Caco-2 (cell line): ENCODE data around the gene NINJ1. TPM values are rescaled to one million over a fixed set of nuclear protein-coding genes. Genes with fewer than 3 reads are reported as not detected.

Experiments used
- BruUV-seq: library from RNA; stranded (reverse); fragments of 400-500 nt; replicated peaks from 2 replicates; lab custom pipeline; 2021; lab: Mats Ljungman, UMichigan
- CTCF ChIA-PET: fragments of 300-600 bp; sonication (Branson Sonifier 250); formaldehyde crosslinking; loops from one replicate; lab custom pipeline; 2022; ENCODE audit warnings: antibody characterized with exemption; lab: Charles Lee
- POLR2A ChIA-PET: fragments of 300-600 bp; sonication (Branson Sonifier 250); formaldehyde crosslinking; loops from one replicate; lab custom pipeline; 2022; ENCODE audit warnings: antibody characterized with exemption; lab: Charles Lee
- DNase-seq, 2 experiments: peaks; one replicate each; pipeline versions ENCODE4 v3.0.0 to v3.0.0-alpha.2; 2020 to 2022
- H3K27me3 ChIP-seq: replicated peaks from 2 replicates; pipeline ENCODE4 v1.6.0; 2011; ENCODE audit warnings: low read length; ENCODE audit not compliant: control insufficient read depth, insufficient read depth
- H3K36me3 ChIP-seq: 2 replicates; pipeline ENCODE4 v1.5.1; 2011; ENCODE audit warnings: low read length; ENCODE audit not compliant: control insufficient read depth, insufficient read depth
- H3K4me1 ChIP-seq: fragments of 250-450 bp; sonication (Bioruptor Pico); 2 replicates; pipeline ENCODE4 v1.5.1; 2020; ENCODE audit warnings: mild to moderate bottlenecking
- H3K4me3 ChIP-seq: 2 replicates; pipeline ENCODE4 v1.5.1; 2011; ENCODE audit warnings: low read depth, mild to moderate bottlenecking, control low read depth, low read length
- H3K9me3 ChIP-seq: fragments of 250-450 bp; sonication (Bioruptor Pico); 2 replicates; pipeline ENCODE4 v1.5.1; 2020; ENCODE audit warnings: mild to moderate bottlenecking, moderate library complexity
- H3K27ac Mint-ChIP-seq: one replicate; pipeline ENCODE4 v1.8.0; 2022; ENCODE audit warnings: mixed read lengths; ENCODE audit not compliant: unreplicated experiment
- H3K27me3 Mint-ChIP-seq: one replicate; pipeline ENCODE4 v1.8.0; 2022; ENCODE audit warnings: mixed read lengths; ENCODE audit not compliant: insufficient read depth, unreplicated experiment
- H3K36me3 Mint-ChIP-seq: one replicate; pipeline ENCODE4 v1.8.0; 2022; ENCODE audit warnings: mild to moderate bottlenecking, mixed read lengths; ENCODE audit not compliant: insufficient read depth, unreplicated experiment
- H3K4me1 Mint-ChIP-seq: one replicate; pipeline ENCODE4 v1.8.0; 2022; ENCODE audit warnings: low read depth, mixed read lengths; ENCODE audit not compliant: unreplicated experiment
- H3K4me3 Mint-ChIP-seq: one replicate; pipeline ENCODE4 v1.8.0; 2022; ENCODE audit warnings: mild to moderate bottlenecking, moderate library complexity, mixed read lengths; ENCODE audit not compliant: unreplicated experiment
- H3K9me3 Mint-ChIP-seq: one replicate; pipeline ENCODE4 v1.8.0; 2022; ENCODE audit warnings: mixed read lengths; ENCODE audit not compliant: unreplicated experiment
- intact Hi-C: fragments of 100-400 bp; cut with micrococcal nuclease; formaldehyde crosslinking; loops from one replicate; pipeline ENCODE4 v1.10.0; 2022; ENCODE audit not compliant: unreplicated experiment
- total RNA-seq: library from RNA; stranded (reverse); gene quantifications from 2 replicates; pipeline ENCODE4 v1.2.3, GENCODE V29; 2022
- TF ChIP-seq, protein P1 (sequence below), 2 experiments: fragments of 200-600 bp in 1 of 2; IDR thresholded peaks; 1 replicate in 1 of 2; 2 replicates in 1 of 2; pipeline versions ENCODE4 v1.5.1 to v1.8.0; 2011 to 2022; ENCODE audit warnings: antibody characterized with exemption in 1 of 2, control low read depth in 1 of 2, inconsistent platforms in 1 of 2, low read depth in 1 of 2, low read length in 1 of 2, mild to moderate bottlenecking in 1 of 2, moderate library complexity in 1 of 2; ENCODE audit not compliant: insufficient read depth in 1 of 2, severe bottlenecking in 1 of 2, unreplicated experiment in 1 of 2

NINJ1 gene
- total RNA-seq, 1 experiment from 2014 or later = 35.6 TPM

DNA sequence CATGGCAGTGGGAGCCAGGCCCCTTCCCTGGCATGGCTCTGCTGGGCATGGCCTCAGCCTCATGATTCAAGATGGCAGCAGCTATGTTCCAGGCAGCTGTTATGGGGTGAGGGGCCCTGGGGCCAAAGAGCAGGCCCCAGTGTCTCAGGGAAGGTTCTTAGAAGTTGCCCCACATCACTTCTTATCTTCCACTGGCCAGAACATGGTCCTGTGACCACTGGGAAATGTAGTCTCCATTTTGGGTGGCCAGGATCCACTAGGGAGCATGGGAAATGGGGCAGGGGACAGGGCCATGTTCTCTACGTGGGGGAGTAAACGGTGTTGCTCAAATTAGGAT lies 57.3 kb downstream of the NINJ1 start:
- TF ChIP-seq, protein P1, sequence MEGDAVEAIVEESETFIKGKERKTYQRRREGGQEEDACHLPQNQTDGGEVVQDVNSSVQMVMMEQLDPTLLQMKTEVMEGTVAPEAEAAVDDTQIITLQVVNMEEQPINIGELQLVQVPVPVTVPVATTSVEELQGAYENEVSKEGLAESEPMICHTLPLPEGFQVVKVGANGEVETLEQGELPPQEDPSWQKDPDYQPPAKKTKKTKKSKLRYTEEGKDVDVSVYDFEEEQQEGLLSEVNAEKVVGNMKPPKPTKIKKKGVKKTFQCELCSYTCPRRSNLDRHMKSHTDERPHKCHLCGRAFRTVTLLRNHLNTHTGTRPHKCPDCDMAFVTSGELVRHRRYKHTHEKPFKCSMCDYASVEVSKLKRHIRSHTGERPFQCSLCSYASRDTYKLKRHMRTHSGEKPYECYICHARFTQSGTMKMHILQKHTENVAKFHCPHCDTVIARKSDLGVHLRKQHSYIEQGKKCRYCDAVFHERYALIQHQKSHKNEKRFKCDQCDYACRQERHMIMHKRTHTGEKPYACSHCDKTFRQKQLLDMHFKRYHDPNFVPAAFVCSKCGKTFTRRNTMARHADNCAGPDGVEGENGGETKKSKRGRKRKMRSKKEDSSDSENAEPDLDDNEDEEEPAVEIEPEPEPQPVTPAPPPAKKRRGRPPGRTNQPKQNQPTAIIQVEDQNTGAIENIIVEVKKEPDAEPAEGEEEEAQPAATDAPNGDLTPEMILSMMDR (IDR thresholded peaks at IDR 0.05; ENCODE audit: insufficient read depth in 1 of 2, low read depth in 1 of 2, low read length in 1 of 2, severe bottlenecking in 1 of 2, unreplicated experiment in 1 of 2) = no peak
- ChIA-PET POLR2A (no interaction called here), CTCF (no interaction called here)
- no peaks in the 10 kb centered on the region for H3K36me3 Mint-ChIP-seq
- DNase-seq = no peak
- H3K9me3 ChIP-seq = no peaks in the 10 kb centered on the region
- no peaks in the 10 kb centered on the region for H3K36me3 ChIP-seq
- no peak overlapping the region for H3K4me3 ChIP-seq
- no peaks in the 10 kb centered on the region for H3K4me1 Mint-ChIP-seq
- no peaks in the 10 kb centered on the region for H3K27me3 Mint-ChIP-seq
- no peaks in the 10 kb centered on the region for H3K9me3 Mint-ChIP-seq
- no peaks in the 10 kb centered on the region for H3K27me3 ChIP-seq
- no peak overlapping the region for H3K4me3 Mint-ChIP-seq
- intact Hi-C loops = no loop called here
- H3K27ac Mint-ChIP-seq = no peak overlapping the region
- BruUV-seq = no TSS peak
- H3K4me1 ChIP-seq = no peaks in the 10 kb centered on the region

- H3K4me3 Mint-ChIP-seq = no peak overlapping the region
- POLR2A ChIA-PET = no interaction called here
- H3K27me3 Mint-ChIP-seq = no peaks in the 10 kb centered on the region
- Histone ChIP-seq H3K4me1 (no peaks in the 10 kb centered on the region), H3K27me3 (no peaks in the 10 kb centered on the region), H3K4me3 (no peak overlapping the region), H3K36me3 (no peaks in the 10 kb centered on the region), H3K9me3 (no peaks in the 10 kb centered on the region)
- no TSS peak for BruUV-seq
- H3K36me3 Mint-ChIP-seq = no peaks in the 10 kb centered on the region
- no peaks in the 10 kb centered on the region for H3K4me1 Mint-ChIP-seq
- CTCF ChIA-PET = no interaction called here
- no peaks in the 10 kb centered on the region for H3K9me3 Mint-ChIP-seq
- TF ChIP-seq, protein P1 (IDR thresholded peaks at IDR 0.05; ENCODE audit: insufficient read depth in 1 of 2, low read depth in 1 of 2, low read length in 1 of 2, severe bottlenecking in 1 of 2, unreplicated experiment in 1 of 2) = no peak
- intact Hi-C loops = no loop called here
- H3K27ac Mint-ChIP-seq = no peak overlapping the region
- no peak for DNase-seq
Measured at GRCh38 chr9:93076101-93076791, 57.8 kb downstream of the NINJ1 start.

- no peaks in the 10 kb centered on the region for H3K27me3 Mint-ChIP-seq
- CTCF ChIA-PET = no interaction called here
Measured at GRCh38 chr9:93072383-93072795, 61.7 kb downstream of the NINJ1 start.

More at GRCh38 chr9:93072383-93072795, 61.7 kb downstream of the NINJ1 start:
- POLR2A ChIA-PET = no interaction called here
- no peak for DNase-seq
- H3K4me3 ChIP-seq = no peak overlapping the region
- Mint-ChIP-seq H3K36me3 (no peaks in the 10 kb centered on the region), H3K4me1 (no peaks in the 10 kb centered on the region), H3K9me3 (no peaks in the 10 kb centered on the region), H3K4me3 (no peak overlapping the region), H3K27ac (no peak overlapping the region)
- no peaks in the 10 kb centered on the region for H3K36me3 ChIP-seq
- H3K27me3 ChIP-seq = no peaks in the 10 kb centered on the region
- H3K4me1 ChIP-seq = no peaks in the 10 kb centered on the region
- TF ChIP-seq, protein P1 (IDR thresholded peaks at IDR 0.05; ENCODE audit: insufficient read depth in 1 of 2, low read depth in 1 of 2, low read length in 1 of 2, severe bottlenecking in 1 of 2, unreplicated experiment in 1 of 2) = no peak
- intact Hi-C loops = no loop called here
- no peaks in the 10 kb centered on the region for H3K9me3 ChIP-seq
- BruUV-seq = no TSS peak

Other genes starting within 250 kb of the NINJ1 start
- 25.7 and 26.6 TPM in 2 replicates for gene FGD3, start 186.7 kb downstream of the NINJ1 start, total RNA-seq
- gene SUSD3, start 75.5 kb downstream of the NINJ1 start, total RNA-seq = 2.2 and 2.9 TPM in 2 replicates
- 10.6 and 11.4 TPM in 2 replicates for gene CARD19, start 38.0 kb downstream of the NINJ1 start, total RNA-seq
- 21.7 and 23.4 TPM in 2 replicates for gene WNK2, start 49.9 kb upstream of the NINJ1 start, total RNA-seq